ENCODE results near the gene SLC25A38.

SLC25A38 gene

GRCh38 chr3:39386318-39386717 is 3.1 kb downstream of the SLC25A38 start:
- peak overlapping the region in 1 of 2 donors; percentile 7 for H3K4me3 ChIP-seq (ENCODE audit: low read depth in 1 of 2, low read length in 2 of 2)
- H3K4me1 ChIP-seq (ENCODE audit: control insufficient read depth in 1 of 2, insufficient read depth in 2 of 2, low read length in 2 of 2) = peaks cover 26 to 33% of the 10 kb centered on the region in 2 donors

GRCh38 chr3:39387411-39387975 is 4.3 kb downstream of the SLC25A38 start:
- no peaks in the 10 kb centered on the region for H3K27me3 ChIP-seq (ENCODE audit: control insufficient read depth in 1 of 2, insufficient read depth in 2 of 2, low read length in 2 of 2)
- H3K4me1 ChIP-seq (ENCODE audit: control insufficient read depth in 1 of 2, insufficient read depth in 2 of 2, low read length in 2 of 2) = peaks cover 26 to 33% of the 10 kb centered on the region in 2 donors
- no peak overlapping the region for H3K9ac ChIP-seq (ENCODE audit: low read depth in 1 of 2, low read length in 2 of 2)
- H3K36me3 ChIP-seq (ENCODE audit: control insufficient read depth in 1 of 2, insufficient read depth in 2 of 2, low read length in 2 of 2) = peaks cover 23 to 29% of the 10 kb centered on the region in 2 donors
- no peak overlapping the region for H3K27ac ChIP-seq (ENCODE audit: low read depth, low read length)
- H3K4me3 ChIP-seq (ENCODE audit: low read depth in 1 of 2, low read length in 2 of 2) = no peak overlapping the region
- H3K9me3 ChIP-seq (ENCODE audit: control insufficient read depth in 1 of 2, low read length in 2 of 2) = no peaks in the 10 kb centered on the region

More at GRCh38 chr3:39386318-39386717, 3.1 kb downstream of the SLC25A38 start:
- no peak overlapping the region for H3K27ac ChIP-seq (ENCODE audit: low read depth, low read length)
- H3K36me3 ChIP-seq (ENCODE audit: control insufficient read depth in 1 of 2, insufficient read depth in 2 of 2, low read length in 2 of 2) = peaks cover 13 to 18% of the 10 kb centered on the region in 2 donors
- no peaks in the 10 kb centered on the region for H3K27me3 ChIP-seq (ENCODE audit: control insufficient read depth in 1 of 2, insufficient read depth in 2 of 2, low read length in 2 of 2)
- H3K9me3 ChIP-seq (ENCODE audit: control insufficient read depth in 1 of 2, low read length in 2 of 2) = no peaks in the 10 kb centered on the region
- no peak overlapping the region for H3K9ac ChIP-seq (ENCODE audit: low read depth in 1 of 2, low read length in 2 of 2)

GRCh38 chr3:39388153-39388552 is 5.0 kb downstream of the SLC25A38 start:
- H3K4me3 ChIP-seq (ENCODE audit: low read depth in 1 of 2, low read length in 2 of 2) = no peak overlapping the region

GRCh38 chr3:39388741-39389248 is 5.6 kb downstream of the SLC25A38 start:
- no peaks in the 10 kb centered on the region for H3K27me3 ChIP-seq (ENCODE audit: control insufficient read depth in 1 of 2, insufficient read depth in 2 of 2, low read length in 2 of 2)

More at GRCh38 chr3:39388153-39388552, 5.0 kb downstream of the SLC25A38 start:
- H3K9ac ChIP-seq (ENCODE audit: low read depth in 1 of 2, low read length in 2 of 2) = no peak overlapping the region
- peaks cover 26 to 33% of the 10 kb centered on the region in 2 donors for H3K4me1 ChIP-seq (ENCODE audit: control insufficient read depth in 1 of 2, insufficient read depth in 2 of 2, low read length in 2 of 2)
- no peaks in the 10 kb centered on the region for H3K27me3 ChIP-seq (ENCODE audit: control insufficient read depth in 1 of 2, insufficient read depth in 2 of 2, low read length in 2 of 2)
- no peaks in the 10 kb centered on the region for H3K9me3 ChIP-seq (ENCODE audit: control insufficient read depth in 1 of 2, low read length in 2 of 2)
- no peak overlapping the region for H3K27ac ChIP-seq (ENCODE audit: low read depth, low read length)
- H3K36me3 ChIP-seq (ENCODE audit: control insufficient read depth in 1 of 2, insufficient read depth in 2 of 2, low read length in 2 of 2) = peaks cover 27 to 33% of the 10 kb centered on the region in 2 donors

GRCh38 chr3:39390181-39390580 is 7.0 kb downstream of the SLC25A38 start:
- peaks cover 19 to 30% of the 10 kb centered on the region in 2 donors for H3K4me1 ChIP-seq (ENCODE audit: control insufficient read depth in 1 of 2, insufficient read depth in 2 of 2, low read length in 2 of 2)
- no peaks in the 10 kb centered on the region for H3K9me3 ChIP-seq (ENCODE audit: control insufficient read depth in 1 of 2, low read length in 2 of 2)
- H3K27me3 ChIP-seq (ENCODE audit: control insufficient read depth in 1 of 2, insufficient read depth in 2 of 2, low read length in 2 of 2) = no peaks in the 10 kb centered on the region
- H3K36me3 ChIP-seq (ENCODE audit: control insufficient read depth in 1 of 2, insufficient read depth in 2 of 2, low read length in 2 of 2) = peaks cover 39 to 54% of the 10 kb centered on the region in 2 donors
- no peak overlapping the region for H3K4me3 ChIP-seq (ENCODE audit: low read depth in 1 of 2, low read length in 2 of 2)
- no peak overlapping the region for H3K27ac ChIP-seq (ENCODE audit: low read depth, low read length)
- H3K9ac ChIP-seq (ENCODE audit: low read depth in 1 of 2, low read length in 2 of 2) = no peak overlapping the region

More at GRCh38 chr3:39388741-39389248, 5.6 kb downstream of the SLC25A38 start:
- no peaks in the 10 kb centered on the region for H3K9me3 ChIP-seq (ENCODE audit: control insufficient read depth in 1 of 2, low read length in 2 of 2)
- peaks cover 26 to 33% of the 10 kb centered on the region in 2 donors for H3K4me1 ChIP-seq (ENCODE audit: control insufficient read depth in 1 of 2, insufficient read depth in 2 of 2, low read length in 2 of 2)
- no peak overlapping the region for H3K9ac ChIP-seq (ENCODE audit: low read depth in 1 of 2, low read length in 2 of 2)
- H3K36me3 ChIP-seq (ENCODE audit: control insufficient read depth in 1 of 2, insufficient read depth in 2 of 2, low read length in 2 of 2) = peaks cover 30 to 40% of the 10 kb centered on the region in 2 donors
- H3K27ac ChIP-seq (ENCODE audit: low read depth, low read length) = no peak overlapping the region
- H3K4me3 ChIP-seq (ENCODE audit: low read depth in 1 of 2, low read length in 2 of 2) = no peak overlapping the region

- no peak overlapping the region for H3K27ac ChIP-seq (ENCODE audit: low read depth, low read length)
- no peak overlapping the region for H3K9ac ChIP-seq (ENCODE audit: low read depth in 1 of 2, low read length in 2 of 2)
- no peaks in the 10 kb centered on the region for H3K4me1 ChIP-seq (ENCODE audit: control insufficient read depth in 1 of 2, insufficient read depth in 2 of 2, low read length in 2 of 2)
- H3K4me3 ChIP-seq (ENCODE audit: low read depth in 1 of 2, low read length in 2 of 2) = no peak overlapping the region
- peaks cover 29 to 71% of the 10 kb centered on the region in 2 donors for H3K36me3 ChIP-seq (ENCODE audit: control insufficient read depth in 1 of 2, insufficient read depth in 2 of 2, low read length in 2 of 2)
- no peaks in the 10 kb centered on the region for H3K27me3 ChIP-seq (ENCODE audit: control insufficient read depth in 1 of 2, insufficient read depth in 2 of 2, low read length in 2 of 2)
- no peaks in the 10 kb centered on the region for H3K9me3 ChIP-seq (ENCODE audit: control insufficient read depth in 1 of 2, low read length in 2 of 2)
Observed at GRCh38 chr3:39396690-39397089, 13.5 kb downstream of the SLC25A38 start.

GRCh38 chr3:39398700-39399099 is 15.5 kb downstream of the SLC25A38 start:
- H3K9me3 ChIP-seq (ENCODE audit: control insufficient read depth in 1 of 2, low read length in 2 of 2) = no peaks in the 10 kb centered on the region
- H3K36me3 ChIP-seq (ENCODE audit: control insufficient read depth in 1 of 2, insufficient read depth in 2 of 2, low read length in 2 of 2) = peaks cover 17 to 54% of the 10 kb centered on the region in 2 donors
- H3K27me3 ChIP-seq (ENCODE audit: control insufficient read depth in 1 of 2, insufficient read depth in 2 of 2, low read length in 2 of 2) = no peaks in the 10 kb centered on the region
- no peak overlapping the region for H3K9ac ChIP-seq (ENCODE audit: low read depth in 1 of 2, low read length in 2 of 2)
- H3K4me1 ChIP-seq (ENCODE audit: control insufficient read depth in 1 of 2, insufficient read depth in 2 of 2, low read length in 2 of 2) = no peaks in the 10 kb centered on the region
- H3K27ac ChIP-seq (ENCODE audit: low read depth, low read length) = no peak overlapping the region
- no peak overlapping the region for H3K4me3 ChIP-seq (ENCODE audit: low read depth in 1 of 2, low read length in 2 of 2)

- H3K9me3 ChIP-seq (ENCODE audit: control insufficient read depth in 1 of 2, low read length in 2 of 2) = no peaks in the 10 kb centered on the region
- no peaks in the 10 kb centered on the region for H3K27me3 ChIP-seq (ENCODE audit: control insufficient read depth in 1 of 2, insufficient read depth in 2 of 2, low read length in 2 of 2)
- H3K36me3 ChIP-seq (ENCODE audit: control insufficient read depth in 1 of 2, insufficient read depth in 2 of 2, low read length in 2 of 2) = peaks cover 0 to 21% of the 10 kb centered on the region in 2 donors
- H3K4me1 ChIP-seq (ENCODE audit: control insufficient read depth in 1 of 2, insufficient read depth in 2 of 2, low read length in 2 of 2) = peaks cover 0 to under 1% of the 10 kb centered on the region in 2 donors
- no peak overlapping the region for H3K27ac ChIP-seq (ENCODE audit: low read depth, low read length)
- H3K9ac ChIP-seq (ENCODE audit: low read depth in 1 of 2, low read length in 2 of 2) = no peak overlapping the region
- H3K4me3 ChIP-seq (ENCODE audit: low read depth in 1 of 2, low read length in 2 of 2) = no peak overlapping the region
Observed at GRCh38 chr3:39401983-39402382, 18.8 kb downstream of the SLC25A38 start.

GRCh38 chr3:39404943-39405686 is 21.9 kb downstream of the SLC25A38 start:
- H3K36me3 ChIP-seq (ENCODE audit: control insufficient read depth in 1 of 2, insufficient read depth in 2 of 2, low read length in 2 of 2) = peaks cover 4 to 22% of the 10 kb centered on the region in 2 donors
- no peaks in the 10 kb centered on the region for H3K9me3 ChIP-seq (ENCODE audit: control insufficient read depth in 1 of 2, low read length in 2 of 2)
- H3K27ac ChIP-seq (ENCODE audit: low read depth, low read length) = no peak overlapping the region
- H3K4me1 ChIP-seq (ENCODE audit: control insufficient read depth in 1 of 2, insufficient read depth in 2 of 2, low read length in 2 of 2) = peaks cover 14 to 19% of the 10 kb centered on the region in 2 donors
- H3K9ac ChIP-seq (ENCODE audit: low read depth in 1 of 2, low read length in 2 of 2) = no peak overlapping the region
- no peak overlapping the region for H3K4me3 ChIP-seq (ENCODE audit: low read depth in 1 of 2, low read length in 2 of 2)
- no peaks in the 10 kb centered on the region for H3K27me3 ChIP-seq (ENCODE audit: control insufficient read depth in 1 of 2, insufficient read depth in 2 of 2, low read length in 2 of 2)

- H3K9ac ChIP-seq (ENCODE audit: low read depth in 1 of 2, low read length in 2 of 2) = peak overlapping the region; percentile 46 to 89
- peak overlapping the region; percentile 84 to 93 for H3K4me3 ChIP-seq (ENCODE audit: low read depth in 1 of 2, low read length in 2 of 2)
- H3K4me1 ChIP-seq (ENCODE audit: control insufficient read depth in 1 of 2, insufficient read depth in 2 of 2, low read length in 2 of 2) = peaks cover 16 to 19% of the 10 kb centered on the region in 2 donors
- peaks cover 10 to 28% of the 10 kb centered on the region in 2 donors for H3K36me3 ChIP-seq (ENCODE audit: control insufficient read depth in 1 of 2, insufficient read depth in 2 of 2, low read length in 2 of 2)
- peak overlapping the region; percentile 61 for H3K27ac ChIP-seq (ENCODE audit: low read depth, low read length)
- no peaks in the 10 kb centered on the region for H3K27me3 ChIP-seq (ENCODE audit: control insufficient read depth in 1 of 2, insufficient read depth in 2 of 2, low read length in 2 of 2)
- no peaks in the 10 kb centered on the region for H3K9me3 ChIP-seq (ENCODE audit: control insufficient read depth in 1 of 2, low read length in 2 of 2)
Observed at GRCh38 chr3:39405687-39406367, 22.7 kb downstream of the SLC25A38 start.

Data from duodenal mucosa (tissue), 2 donors.